ENCODE measurements around the gene DAB1.

The DAB1 gene

GRCh38 chr1:57269630-57270225 is 154.1 kb downstream of the DAB1 start:
- Histone ChIP-seq H3K9me3 (ENCODE audit: low read length) (no peaks in the 10 kb centered on the region), H3K4me1 (ENCODE audit: insufficient read depth, low read length, severe bottlenecking) (no peaks in the 10 kb centered on the region), H3K4me3 (ENCODE audit: low read depth, low read length, poor library complexity, severe bottlenecking) (no peak overlapping the region), H3K4me2 (ENCODE audit: low read length) (no peak overlapping the region), H3K27me3 (ENCODE audit: insufficient read depth, low read length) (no peaks in the 10 kb centered on the region), H2AFZ (ENCODE audit: low read length) (no peak overlapping the region), H3K9ac (ENCODE audit: low read length) (no peak overlapping the region), H4K20me1 (ENCODE audit: insufficient read depth, low read length) (no peaks in the 10 kb centered on the region), H3K36me3 (ENCODE audit: insufficient read depth, low read length) (no peaks in the 10 kb centered on the region), H3F3A (ENCODE audit: insufficient read depth, low read length) (no peaks in the 10 kb centered on the region), H3K79me2 (ENCODE audit: insufficient read depth, low read length) (no peaks in the 10 kb centered on the region), H3K9me2 (ENCODE audit: low read depth, low read length) (no peaks in the 10 kb centered on the region), H3K27ac (ENCODE audit: low read depth, low read length, poor library complexity, severe bottlenecking) (no peak overlapping the region)
- TF ChIP-seq CTCF (IDR thresholded peaks at IDR 0.05; ENCODE audit: low read length) (no peak), EZH2 (IDR thresholded peaks at IDR 0.05; ENCODE audit: borderline replicate concordance, low read length) (no peak)

GRCh38 chr1:57265104-57265503 is 158.8 kb downstream of the DAB1 start:
- Histone ChIP-seq H3F3A (ENCODE audit: insufficient read depth, low read length) (no peaks in the 10 kb centered on the region), H3K4me1 (ENCODE audit: insufficient read depth, low read length, severe bottlenecking) (no peaks in the 10 kb centered on the region), H3K36me3 (ENCODE audit: insufficient read depth, low read length) (no peaks in the 10 kb centered on the region), H4K20me1 (ENCODE audit: insufficient read depth, low read length) (no peaks in the 10 kb centered on the region), H3K9me3 (ENCODE audit: low read length) (no peaks in the 10 kb centered on the region), H3K4me3 (ENCODE audit: low read depth, low read length, poor library complexity, severe bottlenecking) (no peak overlapping the region), H3K27ac (ENCODE audit: low read depth, low read length, poor library complexity, severe bottlenecking) (no peak overlapping the region), H3K9ac (ENCODE audit: low read length) (no peak overlapping the region), H3K27me3 (ENCODE audit: insufficient read depth, low read length) (no peaks in the 10 kb centered on the region), H3K79me2 (ENCODE audit: insufficient read depth, low read length) (no peaks in the 10 kb centered on the region), H3K9me2 (ENCODE audit: low read depth, low read length) (no peaks in the 10 kb centered on the region), H2AFZ (ENCODE audit: low read length) (no peak overlapping the region), H3K4me2 (ENCODE audit: low read length) (no peak overlapping the region)
- TF ChIP-seq CTCF (IDR thresholded peaks at IDR 0.05; ENCODE audit: low read length) (no peak), EZH2 (IDR thresholded peaks at IDR 0.05; ENCODE audit: borderline replicate concordance, low read length) (no peak)

GRCh38 chr1:57262472-57262871 is 161.4 kb downstream of the DAB1 start:
- H3K4me1 ChIP-seq (ENCODE audit: insufficient read depth, low read length, severe bottlenecking): no peaks in the 10 kb centered on the region
- no peak for TF ChIP-seq EZH2 (IDR thresholded peaks at IDR 0.05; ENCODE audit: borderline replicate concordance, low read length)
- no peak for TF ChIP-seq CTCF (IDR thresholded peaks at IDR 0.05; ENCODE audit: low read length)
- no peaks in the 10 kb centered on the region for H3K9me2 ChIP-seq (ENCODE audit: low read depth, low read length)
- H3K9ac ChIP-seq (ENCODE audit: low read length): no peak overlapping the region
- H3K4me3 ChIP-seq (ENCODE audit: low read depth, low read length, poor library complexity, severe bottlenecking): no peak overlapping the region
- no peak overlapping the region for H3K27ac ChIP-seq (ENCODE audit: low read depth, low read length, poor library complexity, severe bottlenecking)
- H3K79me2 ChIP-seq (ENCODE audit: insufficient read depth, low read length): no peaks in the 10 kb centered on the region
- H3K36me3 ChIP-seq (ENCODE audit: insufficient read depth, low read length): no peaks in the 10 kb centered on the region
- no peaks in the 10 kb centered on the region for H4K20me1 ChIP-seq (ENCODE audit: insufficient read depth, low read length)
- no peaks in the 10 kb centered on the region for H3K9me3 ChIP-seq (ENCODE audit: low read length)
- H3K27me3 ChIP-seq (ENCODE audit: insufficient read depth, low read length): no peaks in the 10 kb centered on the region
- H2AFZ ChIP-seq (ENCODE audit: low read length): no peak overlapping the region
- H3K4me2 ChIP-seq (ENCODE audit: low read length): no peak overlapping the region
- H3F3A ChIP-seq (ENCODE audit: insufficient read depth, low read length): no peaks in the 10 kb centered on the region

Data from OCI-LY1 (cell line).